Adrenal gland (tissue), 5 donors: ENCODE data around the gene VAC14.

Experiments
- POLR2A ChIP-seq, 2 donors: fragments of 450-650 bp; IDR thresholded peaks; one replicate each; pipeline ENCODE4 v1.6.1; 2017; ENCODE audit warnings: antibody characterized with exemption in 2 of 2, mild to moderate bottlenecking in 2 of 2, moderate library complexity in 1 of 2
- TF ChIP-seq, protein P1 (sequence below), 6 experiments: fragments of 450-650 bp in 4 of 6; fragments of 200-600 bp in 2 of 6; sonication (generic) in 1 of 6; IDR thresholded peaks; 1 replicate in 5 of 6; 2 replicates in 1 of 6; pipeline versions ENCODE4 v1.5.1 to v1.8.0; 2016 to 2021; ENCODE audit warnings: antibody characterized with exemption in 6 of 6, mild to moderate bottlenecking in 2 of 6, moderate library complexity in 1 of 6
- donor health status: DM: no; HTN: no; CAD: no.

DNA sequence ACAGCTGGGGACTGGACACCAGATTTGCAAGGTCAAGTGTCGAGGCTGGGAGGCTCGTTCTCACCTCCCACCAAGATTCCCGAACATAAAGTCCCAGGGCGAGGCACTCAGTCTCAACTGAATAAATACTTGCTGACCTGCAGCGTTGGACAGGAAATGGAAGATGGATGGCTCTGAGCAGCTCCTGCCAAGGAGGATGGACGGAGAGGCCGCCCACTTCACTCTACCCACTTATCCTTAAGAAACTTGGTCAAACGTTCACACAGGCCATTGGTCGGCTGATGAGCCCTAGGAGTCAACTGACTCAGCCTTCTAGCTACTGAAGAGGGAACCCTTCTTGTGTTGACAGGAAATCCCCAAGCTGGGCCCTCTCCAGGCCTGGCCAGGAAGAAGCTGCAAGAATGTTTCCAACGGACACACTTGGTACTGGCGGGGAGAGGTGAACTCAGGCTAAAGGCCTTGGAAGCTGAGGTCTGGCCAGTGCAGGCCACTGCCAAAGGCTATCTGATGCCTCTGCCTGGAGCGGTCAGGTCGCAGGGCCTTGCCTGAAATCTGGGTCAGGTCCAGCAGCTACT is 50.0 kb downstream of the VAC14 start:
- TF ChIP-seq, protein P1, sequence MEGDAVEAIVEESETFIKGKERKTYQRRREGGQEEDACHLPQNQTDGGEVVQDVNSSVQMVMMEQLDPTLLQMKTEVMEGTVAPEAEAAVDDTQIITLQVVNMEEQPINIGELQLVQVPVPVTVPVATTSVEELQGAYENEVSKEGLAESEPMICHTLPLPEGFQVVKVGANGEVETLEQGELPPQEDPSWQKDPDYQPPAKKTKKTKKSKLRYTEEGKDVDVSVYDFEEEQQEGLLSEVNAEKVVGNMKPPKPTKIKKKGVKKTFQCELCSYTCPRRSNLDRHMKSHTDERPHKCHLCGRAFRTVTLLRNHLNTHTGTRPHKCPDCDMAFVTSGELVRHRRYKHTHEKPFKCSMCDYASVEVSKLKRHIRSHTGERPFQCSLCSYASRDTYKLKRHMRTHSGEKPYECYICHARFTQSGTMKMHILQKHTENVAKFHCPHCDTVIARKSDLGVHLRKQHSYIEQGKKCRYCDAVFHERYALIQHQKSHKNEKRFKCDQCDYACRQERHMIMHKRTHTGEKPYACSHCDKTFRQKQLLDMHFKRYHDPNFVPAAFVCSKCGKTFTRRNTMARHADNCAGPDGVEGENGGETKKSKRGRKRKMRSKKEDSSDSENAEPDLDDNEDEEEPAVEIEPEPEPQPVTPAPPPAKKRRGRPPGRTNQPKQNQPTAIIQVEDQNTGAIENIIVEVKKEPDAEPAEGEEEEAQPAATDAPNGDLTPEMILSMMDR (IDR thresholded peaks at IDR 0.05) = peak in 2 of 6 experiments; percentile 22 to 41
- no peak for TF ChIP-seq POLR2A (IDR thresholded peaks at IDR 0.05)
